Thyroid gland (tissue), 4 donors: ENCODE measurements around the gene DNAJB1.

Experiments used
- CTCF ChIP-seq, 6 experiments: fragments of 200-600 bp in 3 of 6; fragments of 450-650 bp in 3 of 6; sonication (generic) in 3 of 6; IDR thresholded peaks; one replicate each; pipeline ENCODE4 v1.5.1; 2016 to 2019; ENCODE audit warnings: antibody characterized with exemption in 6 of 6, mild to moderate bottlenecking in 2 of 6, inconsistent platforms in 1 of 6, moderate library complexity in 1 of 6
- POLR2A ChIP-seq, 2 donors: fragments of 450-650 bp; IDR thresholded peaks; one replicate each; pipeline ENCODE4 v1.6.1; 2017; ENCODE audit warnings: antibody characterized with exemption in 2 of 2, mild to moderate bottlenecking in 2 of 2, moderate library complexity in 1 of 2

GRCh38 chr19:14476327-14476672, 41.9 kb downstream of the DNAJB1 start:
- TF ChIP-seq CTCF (IDR thresholded peaks at IDR 0.05) (no peak), POLR2A (IDR thresholded peaks at IDR 0.05) (no peak)
